Activated CD8-positive, alpha-beta memory T cell treated with anti-CD3 and anti-CD28 coated beads, Interleukin-2, amount 50 U/mL, for 1 hour (primary cell): Measurements from ENCODE around the gene EFNA3.
"Not testable (repeated sequence)": the region's sequence is repeated elsewhere in the genome, so short reads cannot be mapped to it uniquely, and the experiment has no call there.

Source experiments
- DNase-seq: peaks from one replicate; pipeline ENCODE4 v3.0.0-alpha.2; 2020; ENCODE audit errors: extremely low read depth

Gene EFNA3

DNA sequence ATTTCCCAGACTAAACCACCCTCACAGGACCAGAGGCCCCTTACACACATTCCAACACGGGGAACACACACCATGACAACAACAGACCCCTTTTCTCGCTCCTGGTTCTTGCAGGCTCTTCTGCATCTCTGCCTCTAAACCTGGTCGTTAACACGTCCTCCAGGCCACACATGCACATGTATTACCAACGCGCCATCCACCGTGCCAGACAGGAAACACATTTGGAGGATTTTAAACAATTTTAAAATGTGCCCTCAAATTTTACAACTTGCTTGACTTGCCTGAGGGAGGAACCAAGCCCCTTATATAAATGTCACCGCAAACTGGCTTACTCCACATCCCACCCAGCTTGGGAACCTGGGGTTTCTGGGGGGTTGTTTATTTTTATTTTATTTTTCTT, 32.2 kb downstream of the EFNA3 start:
- DNase-seq = no peak

DNA sequence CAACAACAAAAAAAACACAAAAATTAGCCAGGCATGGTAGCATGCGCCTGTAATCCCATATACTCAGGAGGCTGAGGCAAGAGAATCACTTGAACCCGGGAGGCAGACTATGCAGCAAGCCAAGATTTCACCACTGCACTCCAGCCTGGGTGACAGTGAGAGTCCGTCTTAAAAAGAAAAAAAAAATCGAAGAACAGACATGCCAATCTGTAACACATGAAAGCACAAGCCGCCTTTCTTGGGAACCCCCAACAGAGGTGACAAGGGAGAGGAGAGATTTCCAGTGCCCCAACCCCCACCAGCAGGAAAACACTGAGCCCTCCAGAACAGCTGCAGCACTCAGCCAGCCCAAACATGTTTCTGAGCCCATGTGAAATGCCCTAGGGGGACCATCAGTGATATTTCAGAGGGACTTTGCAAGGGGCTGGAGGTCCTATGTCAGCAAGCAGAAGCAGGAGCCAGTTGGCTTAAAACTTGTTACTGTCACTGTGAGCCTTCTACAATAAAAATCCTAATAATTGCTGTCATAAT, 34.9 kb downstream of the EFNA3 start:
- DNase-seq = no peak

DNA sequence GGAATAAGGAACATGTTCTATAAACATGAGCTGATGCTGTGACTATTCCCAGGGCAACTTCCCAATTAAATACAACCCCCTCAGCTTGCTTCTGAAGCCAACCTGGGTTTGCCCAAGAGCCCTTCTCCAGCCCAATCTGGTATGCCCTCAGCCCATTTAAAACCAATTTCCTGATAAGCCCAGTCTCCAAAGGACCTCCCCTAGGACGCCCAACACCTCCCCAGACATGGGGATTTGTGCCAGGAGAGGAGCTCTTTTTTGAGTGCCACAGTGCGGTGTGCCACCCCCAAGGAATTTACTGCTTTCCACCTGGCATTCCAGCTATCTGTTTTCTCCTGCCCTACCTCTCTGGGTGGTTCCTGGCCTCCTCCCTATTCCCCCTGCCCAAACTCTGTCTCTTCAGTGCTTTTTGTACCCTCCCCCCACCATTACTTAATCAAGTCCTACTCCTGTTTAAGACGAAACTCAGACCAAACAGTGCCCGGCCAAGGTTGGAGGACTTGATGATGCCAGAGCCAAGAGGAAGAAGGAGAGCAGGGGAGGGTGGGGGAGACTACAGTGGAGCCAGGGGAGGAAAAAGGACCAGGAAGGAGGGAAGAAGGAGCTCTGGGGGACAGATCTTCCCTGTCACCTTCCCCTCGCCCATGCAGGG, 37.6 kb downstream of the EFNA3 start:
- no peak for DNase-seq

DNA sequence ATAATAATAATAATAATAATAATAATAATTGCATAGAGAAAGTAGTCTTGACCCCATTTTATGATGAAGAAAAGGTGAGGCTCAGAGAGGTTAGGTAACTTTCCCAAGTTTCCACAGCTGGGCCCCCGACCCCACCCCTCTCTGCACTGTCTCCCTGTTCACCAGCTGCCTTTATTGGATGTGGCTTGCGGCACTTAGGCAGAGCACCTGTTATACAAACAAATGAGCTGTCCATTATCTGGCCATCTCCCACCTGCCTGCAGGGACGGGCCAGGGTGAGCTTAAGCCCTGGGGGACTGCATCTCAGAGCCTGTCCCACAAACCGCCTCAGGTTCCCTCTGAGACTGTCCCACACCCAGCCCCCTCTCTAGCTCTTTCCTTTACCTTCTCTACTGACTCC, 39.0 kb downstream of the EFNA3 start:
- no peak for DNase-seq

DNA sequence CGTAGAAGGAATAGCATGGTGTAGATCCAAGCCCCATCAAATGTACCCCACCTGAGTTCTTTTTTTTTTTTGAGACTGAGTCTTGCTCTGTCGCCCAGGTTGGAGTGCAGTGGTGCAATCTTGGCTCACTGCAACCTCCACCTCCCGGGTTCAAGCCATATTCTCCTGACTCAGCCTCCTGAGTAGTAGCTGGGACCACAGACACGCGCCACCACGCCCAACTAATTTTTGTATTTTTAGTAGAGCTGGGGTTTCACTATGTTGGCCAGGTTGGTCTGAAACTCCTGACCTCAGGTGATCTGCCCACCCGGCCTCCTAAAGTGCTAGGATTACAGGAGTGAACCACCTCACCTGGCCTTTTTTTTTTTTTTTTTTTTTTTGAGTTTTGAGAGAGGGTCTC, 39.5 kb downstream of the EFNA3 start:
- DNase-seq = not testable (repeated sequence)

DNA sequence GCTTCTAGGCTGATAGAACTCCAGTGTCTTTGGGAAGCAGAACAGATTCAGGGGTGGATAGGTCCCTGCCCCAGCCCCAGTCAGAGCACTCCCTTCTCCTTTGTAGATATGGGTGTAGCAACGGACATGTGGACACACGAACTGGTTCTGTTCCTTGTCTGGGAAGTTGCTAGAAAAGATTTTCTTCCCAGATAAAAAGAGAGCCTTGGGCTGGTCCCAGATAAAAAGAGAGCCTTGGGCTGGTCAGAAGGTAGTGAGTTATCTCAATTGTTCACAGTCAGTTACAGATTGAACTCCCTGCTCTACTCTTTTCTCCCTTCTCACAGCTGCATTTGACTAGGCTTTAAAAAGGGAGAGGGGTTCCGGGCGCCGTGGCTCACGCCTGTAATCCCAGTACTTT, 41.6 kb downstream of the EFNA3 start:
- no peak for DNase-seq

DNA sequence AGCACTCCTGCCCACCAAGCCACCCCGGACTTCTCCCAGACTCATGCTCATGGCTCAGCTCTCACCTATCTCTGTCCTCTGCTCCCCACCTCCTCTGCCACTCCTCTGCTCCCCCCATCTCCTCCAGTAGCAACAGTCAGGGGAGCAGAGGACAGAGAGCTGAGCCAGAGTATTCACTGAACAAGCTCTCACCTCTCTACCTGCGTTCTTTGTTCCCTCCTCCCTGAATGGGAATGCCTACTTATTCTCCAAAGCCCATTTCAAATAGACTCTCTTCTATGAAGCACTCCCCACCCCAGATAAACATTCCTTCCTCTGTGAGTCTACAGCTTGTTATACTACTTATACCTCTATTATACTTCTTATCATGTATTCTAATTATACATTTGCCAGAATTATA, 42.6 kb downstream of the EFNA3 start:
- no peak for DNase-seq

DNA sequence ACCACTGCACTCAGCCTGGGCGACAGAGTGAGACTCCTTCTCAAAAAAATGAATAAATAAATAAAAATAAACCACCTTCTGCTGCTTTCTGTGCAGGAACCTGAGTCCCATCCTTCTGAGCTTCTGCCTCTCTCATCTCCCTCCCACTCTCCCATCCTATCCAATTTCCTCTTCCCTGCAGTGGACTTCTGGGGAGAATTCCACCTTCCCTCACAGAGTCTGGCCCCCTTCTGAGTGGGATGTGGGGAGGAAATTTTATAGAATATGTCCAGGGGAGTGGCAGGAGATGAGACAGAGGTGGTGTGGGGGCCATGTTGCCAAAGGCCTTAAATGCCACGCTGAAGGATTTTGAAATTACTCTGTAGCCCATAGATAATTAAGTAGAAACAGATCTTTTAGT, 43.7 kb downstream of the EFNA3 start:
- DNase-seq = no peak

DNA sequence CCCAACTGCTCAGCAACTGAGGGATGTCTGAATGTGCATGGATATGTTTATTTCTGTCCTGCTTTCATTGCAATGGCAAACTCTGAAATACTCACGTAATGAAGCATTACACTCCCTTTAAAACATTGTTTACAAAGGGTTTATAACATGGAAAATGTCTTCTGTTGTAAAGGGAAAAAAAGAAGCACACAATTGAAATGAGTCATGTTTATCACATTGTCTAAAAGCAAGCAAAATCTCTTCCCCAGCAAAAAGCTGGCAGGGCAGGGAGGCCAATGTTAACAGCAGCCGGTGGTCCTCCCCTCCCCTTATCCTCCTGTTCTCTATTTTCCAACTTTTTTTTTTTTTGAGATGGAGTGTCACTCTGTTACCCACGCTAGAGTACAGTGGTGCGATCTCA, 45.2 kb downstream of the EFNA3 start:
- no peak for DNase-seq

DNA sequence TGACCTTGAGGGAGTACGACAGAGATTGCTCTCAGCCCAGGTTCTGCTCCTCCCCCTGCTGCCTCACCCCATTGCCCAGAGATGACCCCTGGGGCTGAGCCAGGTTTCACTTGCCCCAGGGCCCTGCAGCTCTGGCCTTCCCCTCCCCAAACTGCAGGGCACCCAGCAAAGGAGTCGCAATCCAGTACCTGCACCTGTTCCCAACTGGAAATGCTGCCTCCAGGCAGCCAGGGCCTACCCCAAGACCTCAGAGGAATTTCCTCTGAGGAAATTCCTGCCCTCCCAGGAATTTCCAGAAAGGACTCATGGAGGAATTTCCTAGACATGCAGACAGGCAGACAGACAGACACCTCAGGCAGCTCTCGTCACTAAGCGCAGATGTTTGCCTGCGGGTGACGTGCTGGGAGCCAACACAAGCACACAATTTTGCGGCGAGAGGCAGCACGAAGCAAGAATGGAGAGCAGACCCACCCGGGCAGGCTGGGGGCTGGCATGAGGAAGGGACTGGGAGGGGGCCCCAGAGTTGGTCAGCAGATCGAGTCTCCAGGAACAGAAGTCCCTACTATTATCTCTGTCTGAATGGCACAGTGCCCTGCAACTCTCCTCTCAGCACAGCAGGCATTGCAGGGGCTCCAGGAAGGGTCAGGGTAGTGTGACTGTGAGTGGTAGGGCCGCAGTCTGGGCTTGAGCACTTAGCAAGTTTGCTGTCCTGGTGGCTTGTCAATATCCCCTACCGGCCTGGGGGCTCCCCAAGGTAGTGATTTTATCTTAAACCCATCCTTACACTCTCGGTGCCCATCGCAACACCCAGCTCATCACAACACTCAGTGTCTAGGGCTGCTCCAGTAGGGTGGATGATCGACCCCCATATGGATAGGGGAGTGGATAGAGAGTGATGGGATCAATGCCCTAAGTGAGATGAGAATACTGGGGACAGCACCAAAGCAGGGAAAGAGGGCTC, 46.1 kb downstream of the EFNA3 start:
- DNase-seq = no peak

DNA sequence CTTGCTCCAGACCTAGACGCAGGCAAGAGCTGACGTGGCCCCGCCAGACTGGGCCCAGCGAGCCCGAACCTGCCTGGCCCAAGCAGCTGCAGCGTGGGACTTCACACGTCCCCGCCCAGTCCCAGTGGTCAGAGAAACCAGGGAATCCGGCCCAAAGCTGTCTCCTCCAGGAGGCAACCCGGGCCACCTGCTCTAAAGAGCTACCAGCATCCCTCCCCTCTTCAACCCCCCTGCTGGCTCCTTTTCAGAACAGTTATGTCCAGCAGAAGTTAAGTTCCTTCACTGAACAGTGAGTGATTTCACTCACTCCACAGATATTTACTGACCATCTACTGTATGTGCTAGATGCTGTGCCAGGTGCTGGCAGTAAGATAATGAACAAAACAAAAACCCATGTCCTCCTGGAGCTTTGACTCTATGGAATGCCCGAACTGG, 46.9 kb downstream of the EFNA3 start:
- DNase-seq = no peak

DNA sequence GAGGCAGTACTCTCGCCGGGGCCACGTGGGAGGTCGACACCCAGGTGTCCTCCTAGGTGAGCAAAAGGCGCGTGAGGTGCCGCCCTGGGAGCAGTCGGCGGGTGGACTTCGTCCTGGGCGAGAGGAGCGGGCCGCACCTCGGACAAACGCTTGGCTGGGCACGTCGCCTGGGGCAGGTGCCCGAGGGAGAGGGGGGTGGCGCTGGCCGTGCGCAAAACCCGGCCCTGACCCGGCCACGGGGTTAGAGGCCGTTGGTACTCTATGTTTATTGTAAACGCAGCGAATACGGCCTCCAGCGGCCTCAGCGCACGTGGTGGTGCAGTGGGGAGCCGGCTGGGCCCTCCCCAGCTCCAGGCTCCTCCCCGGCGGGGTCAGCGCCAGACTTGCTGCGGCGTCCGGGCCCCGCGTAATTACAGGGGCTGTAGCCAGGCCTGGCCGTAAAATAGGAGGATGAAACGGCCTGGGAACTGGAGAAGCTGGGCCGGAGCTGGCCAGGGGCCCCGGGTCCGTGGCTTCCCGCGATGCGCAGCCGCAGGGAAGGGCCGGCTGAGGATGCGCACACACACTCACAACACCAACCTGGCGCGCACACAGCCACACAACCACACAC, 47.4 kb downstream of the EFNA3 start:
- no peak for DNase-seq

DNA sequence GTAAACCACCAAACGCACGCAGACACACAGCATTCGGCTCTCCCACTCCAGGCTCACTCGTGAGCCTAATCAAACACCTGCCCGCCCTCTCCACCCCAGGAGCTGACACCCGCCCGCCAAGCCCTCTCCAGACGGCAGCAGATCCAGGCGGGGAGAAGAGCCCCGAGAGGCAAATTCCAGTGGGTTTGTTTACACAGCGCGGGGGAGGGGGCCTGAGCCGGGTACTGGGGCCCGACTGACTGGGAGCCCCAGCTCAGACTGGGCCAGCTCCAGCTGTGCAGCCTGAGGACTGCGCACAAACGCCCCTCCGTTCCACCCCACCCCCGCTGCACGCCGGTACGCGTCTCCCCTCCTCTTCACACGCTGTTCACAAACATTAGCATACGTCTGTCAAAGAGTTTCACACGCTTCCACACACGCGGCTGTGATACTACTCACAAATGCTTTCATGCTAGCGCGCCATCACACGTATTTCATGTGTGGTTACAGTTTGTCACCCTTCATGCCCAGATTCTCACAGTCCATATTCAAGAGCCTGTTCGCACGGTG, 48.0 kb downstream of the EFNA3 start:
- no peak for DNase-seq

DNA sequence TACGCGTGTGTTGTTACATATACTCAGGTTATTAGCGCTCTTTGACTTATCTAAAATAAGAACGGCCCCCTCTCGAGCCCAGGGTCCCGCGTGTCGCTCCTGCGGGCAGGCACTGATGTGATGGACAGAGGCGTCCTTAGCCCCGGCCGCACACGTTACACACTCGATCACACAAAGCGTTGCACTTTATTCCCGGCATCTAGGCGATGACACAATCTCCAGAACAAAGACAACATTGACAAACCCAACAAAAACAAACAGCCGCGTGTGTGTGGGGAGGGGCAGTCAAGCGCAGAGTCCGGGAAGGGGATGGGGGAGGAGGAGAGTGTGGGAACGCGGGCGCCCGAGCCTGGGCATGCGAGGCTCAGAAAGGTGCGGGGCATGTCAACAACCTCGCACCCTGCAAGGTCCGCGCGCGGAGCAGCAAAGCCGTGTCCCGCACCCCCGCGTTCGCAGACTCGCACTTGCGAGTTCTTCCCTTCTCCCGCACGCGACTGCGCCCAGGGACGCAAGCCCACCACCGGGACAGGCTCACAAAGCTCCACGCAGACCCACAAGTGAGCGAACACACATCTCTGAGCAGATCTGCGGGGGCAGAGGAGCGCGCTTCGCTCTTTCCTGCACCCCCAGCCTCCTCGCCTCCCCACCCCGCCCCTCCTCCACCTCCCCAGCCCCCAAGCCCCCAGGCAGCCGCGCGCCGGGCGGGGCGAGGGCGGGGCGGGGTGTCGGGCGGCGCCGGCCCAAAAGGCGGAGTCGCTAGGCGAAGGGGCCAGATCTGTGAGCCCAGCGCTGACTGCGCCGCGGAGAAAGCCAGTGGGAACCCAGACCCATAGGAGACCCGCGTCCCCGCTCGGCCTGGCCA, 48.7 kb downstream of the EFNA3 start, which contains the start of gene EFNA1:
Gene EFNA1 (plus strand): TSS at position 772 of the 862 bp plus-strand sequence. CDS start 102 bp downstream, outside the sequence.
- DNase-seq = no peak

DNA sequence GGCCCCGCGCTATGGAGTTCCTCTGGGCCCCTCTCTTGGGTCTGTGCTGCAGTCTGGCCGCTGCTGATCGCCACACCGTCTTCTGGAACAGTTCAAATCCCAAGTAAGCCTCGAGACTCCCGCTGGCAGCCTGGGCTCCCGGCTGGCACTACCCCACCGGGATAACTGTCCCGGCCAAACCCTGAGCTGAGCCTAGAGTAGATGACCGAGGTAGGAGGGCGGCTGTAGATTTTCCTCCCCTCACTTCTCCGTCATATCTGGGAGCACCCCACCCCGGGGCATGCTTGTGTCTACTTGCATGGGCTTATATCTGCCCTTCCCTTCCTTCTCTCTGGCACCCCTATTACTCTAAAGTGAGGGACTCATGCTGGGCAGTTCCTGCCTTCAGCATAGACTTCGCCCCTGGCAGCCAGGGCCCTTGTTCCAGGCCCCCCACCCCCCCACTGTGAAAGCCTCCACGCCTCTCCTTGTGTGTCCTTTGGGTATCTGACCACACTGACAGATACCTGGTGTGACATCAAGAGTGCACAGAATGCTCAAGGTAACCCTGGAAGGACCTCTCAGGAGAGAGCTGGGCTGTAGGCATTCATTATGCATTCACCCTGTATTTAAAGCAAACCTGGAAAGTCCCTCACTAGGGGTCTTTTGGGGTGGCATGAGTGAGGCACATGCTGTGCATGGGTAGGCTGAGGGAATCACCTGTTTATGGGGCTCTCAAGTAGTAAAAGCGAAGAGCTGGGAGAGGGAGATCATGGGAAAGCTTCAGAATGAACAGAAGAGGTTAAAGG, 49.5 kb downstream of the EFNA3 start:
- DNase-seq = no peak

DNA sequence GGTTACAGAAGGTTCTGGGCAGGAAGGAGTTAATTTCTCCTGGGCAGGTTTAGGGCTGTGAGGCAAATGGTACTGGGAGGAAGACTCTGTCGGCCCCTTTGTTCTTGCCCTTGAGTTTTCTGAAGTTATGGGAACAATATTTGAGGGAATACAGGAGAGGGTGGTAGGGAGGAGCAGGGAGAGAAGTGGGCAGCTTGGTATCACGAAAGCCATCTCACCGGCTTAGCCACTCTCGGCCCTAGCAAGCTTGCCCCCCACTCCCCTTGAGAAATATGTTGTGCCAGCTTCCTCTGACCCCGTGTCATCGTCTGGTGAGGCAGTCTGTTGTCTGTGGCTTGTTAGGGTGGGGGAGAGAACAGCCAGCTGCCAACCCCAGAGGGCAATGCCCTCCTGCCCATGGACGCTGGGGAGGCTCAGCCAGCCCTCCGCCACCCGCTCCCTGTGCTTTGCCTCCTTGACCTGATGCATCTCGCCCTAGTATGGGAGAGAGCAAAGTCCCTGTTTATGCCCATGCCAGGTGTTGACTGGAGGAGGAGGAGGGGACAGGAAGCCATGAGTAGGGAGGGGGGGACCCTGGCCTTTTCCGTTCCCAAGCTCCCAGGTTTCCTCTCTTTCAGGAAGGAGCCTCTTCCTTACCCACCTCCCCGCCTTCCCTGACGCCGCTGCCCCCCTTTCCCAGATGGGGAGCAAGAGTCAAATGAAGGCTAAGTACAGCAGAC, 50.3 kb downstream of the EFNA3 start:
- DNase-seq = no peak

DNA sequence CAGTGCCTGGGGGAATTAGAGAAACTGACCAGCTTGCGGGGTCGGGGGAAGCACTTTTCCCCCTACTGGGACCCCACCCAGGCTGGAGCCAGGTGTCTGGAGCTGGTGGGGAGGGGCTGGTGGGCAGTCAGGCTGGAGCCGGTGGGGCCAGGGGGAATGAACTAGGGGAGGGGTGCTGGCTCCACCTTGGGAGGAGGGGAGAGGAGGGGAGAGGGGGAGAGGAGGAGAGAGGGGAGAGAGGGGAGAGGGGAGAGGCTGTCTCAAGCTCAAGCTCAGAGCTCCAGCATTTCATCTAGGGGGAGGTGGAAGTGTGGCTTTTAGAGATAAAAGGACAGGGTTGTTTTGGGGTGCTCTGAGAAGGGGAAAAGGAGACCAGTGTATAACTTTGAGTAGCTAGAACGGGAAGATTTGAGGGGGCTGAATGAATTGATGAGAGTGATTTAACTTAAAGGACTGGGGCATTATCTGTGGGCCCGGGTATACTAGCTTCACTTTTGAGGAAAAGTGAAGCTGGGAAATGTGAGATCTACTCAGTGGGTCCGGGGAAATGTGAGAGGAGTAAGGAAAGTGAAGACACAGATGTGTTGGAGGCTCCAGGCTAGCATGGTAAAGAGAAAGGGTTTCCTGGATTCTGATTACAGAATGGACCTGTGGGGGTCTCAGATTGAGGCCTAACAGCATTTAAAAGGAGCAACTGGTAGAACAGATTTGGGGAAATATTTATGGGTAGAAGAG, 51.8 kb downstream of the EFNA3 start:
- no peak for DNase-seq

DNA sequence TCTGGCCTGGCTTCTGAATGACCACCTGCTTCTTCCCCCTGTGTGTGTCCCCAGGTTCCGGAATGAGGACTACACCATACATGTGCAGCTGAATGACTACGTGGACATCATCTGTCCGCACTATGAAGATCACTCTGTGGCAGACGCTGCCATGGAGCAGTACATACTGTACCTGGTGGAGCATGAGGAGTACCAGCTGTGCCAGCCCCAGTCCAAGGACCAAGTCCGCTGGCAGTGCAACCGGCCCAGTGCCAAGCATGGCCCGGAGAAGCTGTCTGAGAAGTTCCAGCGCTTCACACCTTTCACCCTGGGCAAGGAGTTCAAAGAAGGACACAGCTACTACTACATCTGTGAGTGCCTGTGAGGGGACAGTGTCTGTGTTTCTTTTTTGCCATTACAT, 52.6 kb downstream of the EFNA3 start:
- no peak for DNase-seq

DNA sequence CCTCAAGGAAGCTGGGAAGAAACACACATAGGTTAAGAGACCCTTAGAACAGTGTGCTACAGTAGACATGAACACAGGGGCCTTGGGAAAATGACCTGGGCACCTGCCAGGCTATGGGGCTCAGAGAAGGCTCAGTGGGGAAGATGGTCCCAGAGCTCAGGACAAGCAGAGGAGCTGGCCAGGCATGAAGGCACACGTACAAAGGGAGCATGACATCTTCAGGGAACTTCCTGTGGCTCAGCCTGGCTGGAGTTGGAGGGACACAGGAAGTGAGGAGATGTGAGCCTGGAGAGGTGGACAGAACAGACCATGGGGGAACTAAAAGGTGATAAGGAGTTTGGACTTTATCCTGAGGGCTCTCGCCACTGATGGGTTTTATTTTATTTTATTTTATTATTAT, 53.2 kb downstream of the EFNA3 start:
- DNase-seq = no peak
